Kidney epithelial cell (primary cell): Measurements from ENCODE around the gene ROCK2. TPM values are rescaled to one million over a fixed set of nuclear protein-coding genes. Genes with fewer than 3 reads are reported as not detected.

Experiments
- DNase-seq: peaks from one replicate; pipeline ENCODE4 v3.0.0-alpha.2; 2010; ENCODE audit warnings: low read depth
- H3K27me3 ChIP-seq: 2 replicates; pipeline ENCODE4 v1.6.0; 2011; ENCODE audit warnings: low read length; ENCODE audit not compliant: control insufficient read depth, insufficient read depth
- H3K36me3 ChIP-seq: 2 replicates; pipeline ENCODE4 v1.5.1; 2011; ENCODE audit warnings: low read length; ENCODE audit not compliant: control insufficient read depth, insufficient read depth
- H3K4me3 ChIP-seq: 2 replicates; pipeline ENCODE4 v1.5.1; 2011; ENCODE audit warnings: low read depth, mild to moderate bottlenecking, control low read depth, low read length
- total RNA-seq: library from RNA; depleted of rRNA; stranded (reverse); fragments of >200 nt; gene quantifications from 2 replicates; pipeline ENCODE4 v1.2.3, GENCODE V29; 2015
- TF ChIP-seq, protein P1 (sequence below): IDR thresholded peaks from 2 replicates; pipeline ENCODE4 v1.5.1; 2011; ENCODE audit warnings: mild to moderate bottlenecking, moderate library complexity, low read length, control low read depth, inconsistent platforms; ENCODE audit not compliant: insufficient read depth, poor library complexity, severe bottlenecking

Gene ROCK2
- total RNA-seq, 1 donor from 2014 or later: 26.4 TPM

DNA sequence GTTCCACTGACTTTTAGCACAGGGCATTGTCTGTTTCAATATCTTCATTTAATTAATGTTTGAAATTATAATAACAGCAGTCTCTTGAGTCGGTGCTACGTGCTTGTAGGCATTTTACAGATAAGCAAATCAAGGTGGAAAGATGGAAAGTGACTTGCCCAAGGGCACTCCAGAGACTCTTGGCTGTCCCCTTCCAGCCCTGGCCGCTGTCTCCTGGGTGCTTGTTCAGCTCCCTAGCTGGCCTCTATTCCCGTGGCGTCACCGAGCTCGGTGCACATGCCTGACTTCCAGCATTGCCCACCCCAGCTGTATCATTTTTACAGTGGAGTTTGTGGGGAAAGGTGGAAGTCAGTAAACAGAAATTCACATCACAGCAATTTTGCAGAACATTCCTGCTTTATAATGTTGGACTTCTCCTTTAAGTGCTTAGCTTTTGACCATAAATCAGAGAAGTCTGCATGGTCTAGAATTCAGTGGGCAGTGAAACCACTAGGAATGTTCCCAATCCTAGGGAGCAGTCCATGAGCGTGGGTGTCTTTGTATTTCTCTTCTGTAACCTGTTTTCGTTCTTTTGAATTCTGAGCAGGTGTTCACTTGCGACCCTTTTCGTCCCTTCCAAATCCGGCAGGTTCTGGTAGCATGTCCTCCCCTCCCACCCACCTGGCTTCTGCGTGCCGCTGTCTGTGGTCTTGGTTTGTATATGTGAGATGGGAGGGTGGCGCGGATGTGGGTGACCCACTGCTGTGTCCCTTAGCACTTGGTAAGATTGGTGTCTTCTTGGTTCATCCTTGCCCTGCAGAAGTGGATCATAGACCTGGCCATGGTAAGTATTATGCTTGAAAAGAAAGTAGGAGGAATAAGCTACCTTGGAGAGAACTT is 180.8 kb downstream of the ROCK2 start:
- Histone ChIP-seq H3K27me3 (no peaks in the 10 kb centered on the region), H3K4me3 (no peak overlapping the region), H3K36me3 (no peaks in the 10 kb centered on the region)
- TF ChIP-seq, protein P1, sequence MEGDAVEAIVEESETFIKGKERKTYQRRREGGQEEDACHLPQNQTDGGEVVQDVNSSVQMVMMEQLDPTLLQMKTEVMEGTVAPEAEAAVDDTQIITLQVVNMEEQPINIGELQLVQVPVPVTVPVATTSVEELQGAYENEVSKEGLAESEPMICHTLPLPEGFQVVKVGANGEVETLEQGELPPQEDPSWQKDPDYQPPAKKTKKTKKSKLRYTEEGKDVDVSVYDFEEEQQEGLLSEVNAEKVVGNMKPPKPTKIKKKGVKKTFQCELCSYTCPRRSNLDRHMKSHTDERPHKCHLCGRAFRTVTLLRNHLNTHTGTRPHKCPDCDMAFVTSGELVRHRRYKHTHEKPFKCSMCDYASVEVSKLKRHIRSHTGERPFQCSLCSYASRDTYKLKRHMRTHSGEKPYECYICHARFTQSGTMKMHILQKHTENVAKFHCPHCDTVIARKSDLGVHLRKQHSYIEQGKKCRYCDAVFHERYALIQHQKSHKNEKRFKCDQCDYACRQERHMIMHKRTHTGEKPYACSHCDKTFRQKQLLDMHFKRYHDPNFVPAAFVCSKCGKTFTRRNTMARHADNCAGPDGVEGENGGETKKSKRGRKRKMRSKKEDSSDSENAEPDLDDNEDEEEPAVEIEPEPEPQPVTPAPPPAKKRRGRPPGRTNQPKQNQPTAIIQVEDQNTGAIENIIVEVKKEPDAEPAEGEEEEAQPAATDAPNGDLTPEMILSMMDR: no peak
- no peak for DNase-seq

DNA sequence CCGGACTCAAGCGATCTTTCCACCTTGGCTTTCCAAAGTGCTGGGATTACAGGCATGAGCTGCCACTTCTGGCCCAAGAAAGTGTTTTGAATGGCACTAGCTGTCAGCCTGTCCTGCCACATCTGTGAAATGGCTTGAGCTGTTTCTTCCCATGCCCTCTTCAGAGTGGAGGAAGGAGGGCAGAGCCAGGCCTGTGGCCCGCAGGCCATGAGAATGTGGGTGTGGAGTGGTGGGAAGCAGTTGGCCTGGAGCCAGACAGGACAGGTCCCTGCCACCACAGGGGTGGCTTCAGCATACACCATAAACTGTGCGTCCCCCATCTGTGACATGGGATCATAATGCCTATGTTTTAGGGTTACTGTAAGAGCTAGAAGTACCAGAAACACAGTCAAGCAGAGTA is 182.7 kb downstream of the ROCK2 start:
- TF ChIP-seq, protein P1: no peak

DNA sequence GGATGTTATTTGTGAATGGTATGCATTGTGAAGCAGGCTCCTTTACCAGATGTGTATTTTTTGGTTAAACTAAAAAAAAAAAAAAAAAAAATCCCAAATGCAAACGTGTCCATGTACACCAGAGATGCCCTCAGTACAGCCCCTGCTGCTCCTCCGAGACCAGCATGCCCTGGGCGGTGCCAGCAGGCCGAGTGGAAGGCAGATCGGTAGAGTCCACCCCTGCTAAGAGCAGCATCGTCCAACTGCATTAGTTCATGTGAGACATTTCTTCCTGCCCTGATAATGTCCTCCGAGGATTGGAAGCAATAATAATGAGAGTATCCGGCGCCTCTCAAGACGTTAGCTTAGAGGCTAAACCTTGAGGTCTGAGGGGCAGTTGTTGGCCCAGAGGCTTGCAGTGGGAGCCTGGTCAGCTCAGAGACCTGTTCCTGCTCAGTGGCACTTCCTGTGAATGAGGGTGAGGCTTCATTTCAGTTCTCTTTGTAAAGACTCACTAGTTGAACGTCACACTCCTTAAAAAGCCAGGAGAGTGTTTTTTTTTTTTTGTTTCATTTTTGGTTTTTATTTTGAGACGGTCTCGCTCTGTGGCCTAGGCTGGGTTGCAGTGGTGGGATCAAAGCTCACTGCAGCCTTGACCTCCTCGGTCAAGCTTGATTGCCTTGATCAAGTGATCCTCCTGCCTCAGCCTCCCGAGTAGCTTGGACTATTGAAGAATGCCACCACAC is 183.5 kb downstream of the ROCK2 start:
- no peak for DNase-seq
- no peaks in the 10 kb centered on the region for H3K36me3 ChIP-seq
- H3K4me3 ChIP-seq: no peak overlapping the region
- TF ChIP-seq, protein P1: no peak
- H3K27me3 ChIP-seq: no peaks in the 10 kb centered on the region

More for the DNA sequence above, 182.7 kb downstream of the ROCK2 start:
- Histone ChIP-seq H3K27me3 (no peaks in the 10 kb centered on the region), H3K36me3 (no peaks in the 10 kb centered on the region), H3K4me3 (no peak overlapping the region)
- DNase-seq: no peak

DNA sequence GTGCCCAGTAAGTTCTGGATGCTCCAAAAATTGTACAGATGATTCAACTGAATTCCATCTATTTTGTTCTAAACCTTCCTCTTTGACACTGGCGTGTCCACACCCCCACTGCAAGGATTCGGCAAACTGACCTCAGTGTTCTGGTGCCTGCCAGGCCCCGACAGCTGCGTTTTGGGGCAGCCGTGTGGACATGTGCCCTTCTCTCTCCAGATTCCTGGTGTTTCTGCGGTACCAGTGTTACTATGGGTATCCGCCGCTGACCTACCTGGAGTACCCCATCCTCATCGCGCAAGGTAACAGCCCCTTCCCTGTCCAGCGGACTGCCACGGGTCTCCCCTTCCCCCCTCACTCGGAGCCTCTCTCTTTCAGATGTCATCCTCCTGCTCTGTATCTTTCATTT is 184.2 kb downstream of the ROCK2 start:
- no peak for DNase-seq

DNA sequence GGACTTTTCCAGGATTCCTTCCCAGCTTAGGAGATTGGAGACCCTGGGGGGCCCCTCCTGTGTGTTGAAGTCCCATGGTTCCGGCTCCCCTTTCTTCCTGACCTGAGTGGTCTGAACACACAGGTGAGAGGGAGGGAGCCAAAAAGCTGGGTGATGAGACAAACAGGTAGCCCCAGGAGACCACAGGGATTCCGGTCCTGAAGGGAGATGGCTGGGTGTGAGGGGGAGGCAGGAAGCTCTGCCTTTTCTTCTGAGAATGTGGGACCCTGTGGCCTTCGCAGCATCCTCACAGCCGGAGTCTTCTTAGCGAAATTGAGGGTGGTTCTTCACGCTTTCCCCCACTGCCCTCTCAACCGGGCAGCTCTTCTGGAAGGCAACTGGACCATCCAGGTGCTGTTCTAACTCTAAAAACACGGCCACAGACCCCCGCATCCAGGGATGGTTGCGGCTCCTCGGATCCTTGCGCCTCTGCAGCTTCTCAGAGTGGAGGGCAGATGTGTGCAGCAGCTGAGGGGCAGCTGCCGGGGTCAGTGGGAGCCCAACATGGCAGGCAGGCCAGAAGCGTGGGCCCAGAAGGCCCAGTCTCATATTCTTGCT is 184.8 kb downstream of the ROCK2 start:
- TF ChIP-seq, protein P1: no peak
- Histone ChIP-seq H3K36me3 (no peaks in the 10 kb centered on the region), H3K27me3 (no peaks in the 10 kb centered on the region), H3K4me3 (no peak overlapping the region)
- no peak for DNase-seq

More for the DNA sequence above, 184.2 kb downstream of the ROCK2 start:
- Histone ChIP-seq H3K27me3 (no peaks in the 10 kb centered on the region), H3K36me3 (no peaks in the 10 kb centered on the region), H3K4me3 (no peak overlapping the region)
- TF ChIP-seq, protein P1: no peak
